ENCODE measurements around the gene SPAG9.

DNA sequence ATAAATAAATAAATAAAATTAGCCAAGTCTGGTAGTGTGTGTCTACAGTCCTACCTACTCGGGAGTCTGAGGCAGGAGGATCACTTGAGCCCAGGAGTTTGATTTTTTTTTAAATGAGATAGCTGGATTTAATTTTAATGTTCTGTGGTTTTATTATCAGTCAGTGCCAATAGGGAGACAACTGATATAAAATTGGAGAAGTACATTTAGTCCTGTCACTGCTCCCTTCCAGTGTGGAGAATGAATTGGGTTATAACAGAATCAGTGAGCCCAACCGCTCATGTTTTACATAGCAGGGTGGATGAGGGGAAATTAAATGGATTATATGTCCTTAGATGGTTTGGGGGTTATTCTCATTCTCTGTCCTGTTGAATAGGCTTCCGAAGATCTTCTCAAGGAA is 38.9 kb upstream of the SPAG9 start:
- TF ChIP-seq ZBTB1 (tag by site-specific recombination; IDR thresholded peaks at IDR 0.05) (no peak), YY1 (tag by site-specific recombination; IDR thresholded peaks at IDR 0.05) (no peak), ZNF670 (tag by site-specific recombination; IDR thresholded peaks at IDR 0.05; ENCODE audit: low read depth) (no peak)
